Muscle of back (tissue), 13 donors: ENCODE results near the gene TMEM170B. TPM values are rescaled to one million over a fixed set of nuclear protein-coding genes. Genes with fewer than 3 reads are reported as not detected.

Experiments
- DNase-seq, 3 donors: peaks; one replicate each; pipeline versions ENCODE4 v3.0.0 to v3.0.0-alpha.2; 2013
- long read RNA-seq, 9 donors: transcript quantifications; one replicate each; lab custom pipeline, GENCODE V29; 2026
- polyA plus RNA-seq, 10 donors: library from polyadenylated mRNA; unstranded; fragments of 120-200 nt; gene quantifications; one replicate each; pipeline ENCODE4 v1.2.1, GENCODE V29; 2013; ENCODE audit not compliant: insufficient read length in 10 of 10

Gene TMEM170B, protein sequence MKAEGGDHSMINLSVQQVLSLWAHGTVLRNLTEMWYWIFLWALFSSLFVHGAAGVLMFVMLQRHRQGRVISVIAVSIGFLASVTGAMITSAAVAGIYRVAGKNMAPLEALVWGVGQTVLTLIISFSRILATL
- 1 to 10 TPM; 4.2 to 7.7 (median 5.7) TPM for polyA plus RNA-seq
- long read RNA-seq, donor 1, full-length matches to known transcripts, result 1 of 1 reads
- long read RNA-seq, donor 1, partial matches to known transcripts, result 0 of 1 reads
- long read RNA-seq, donor 1, other reads (novel, unspliced or antisense), result 0 of 1 reads
- long read RNA-seq, donor 2, full-length matches to known transcripts, result 1 of 1 reads
- long read RNA-seq, donor 2, partial matches to known transcripts, result 0 of 1 reads
- long read RNA-seq, donor 2, other reads (novel, unspliced or antisense), result 0 of 1 reads
- long read RNA-seq, donor 3, result 0 reads
- long read RNA-seq, donor 4, result 0 reads
- long read RNA-seq, donor 5, result 0 reads
- long read RNA-seq, donor 6, full-length matches to known transcripts, result 3 of 3 reads
- long read RNA-seq, donor 6, partial matches to known transcripts, result 0 of 3 reads
- long read RNA-seq, donor 6, other reads (novel, unspliced or antisense), result 0 of 3 reads
- long read RNA-seq, donor 7, full-length matches to known transcripts, result 2 of 2 reads
- long read RNA-seq, donor 7, partial matches to known transcripts, result 0 of 2 reads
- long read RNA-seq, donor 7, other reads (novel, unspliced or antisense), result 0 of 2 reads
- long read RNA-seq, donor 8, full-length matches to known transcripts, result 1 of 1 reads
- long read RNA-seq, donor 8, partial matches to known transcripts, result 0 of 1 reads
- long read RNA-seq, donor 8, other reads (novel, unspliced or antisense), result 0 of 1 reads
- long read RNA-seq, donor 9, result 0 reads

DNA sequence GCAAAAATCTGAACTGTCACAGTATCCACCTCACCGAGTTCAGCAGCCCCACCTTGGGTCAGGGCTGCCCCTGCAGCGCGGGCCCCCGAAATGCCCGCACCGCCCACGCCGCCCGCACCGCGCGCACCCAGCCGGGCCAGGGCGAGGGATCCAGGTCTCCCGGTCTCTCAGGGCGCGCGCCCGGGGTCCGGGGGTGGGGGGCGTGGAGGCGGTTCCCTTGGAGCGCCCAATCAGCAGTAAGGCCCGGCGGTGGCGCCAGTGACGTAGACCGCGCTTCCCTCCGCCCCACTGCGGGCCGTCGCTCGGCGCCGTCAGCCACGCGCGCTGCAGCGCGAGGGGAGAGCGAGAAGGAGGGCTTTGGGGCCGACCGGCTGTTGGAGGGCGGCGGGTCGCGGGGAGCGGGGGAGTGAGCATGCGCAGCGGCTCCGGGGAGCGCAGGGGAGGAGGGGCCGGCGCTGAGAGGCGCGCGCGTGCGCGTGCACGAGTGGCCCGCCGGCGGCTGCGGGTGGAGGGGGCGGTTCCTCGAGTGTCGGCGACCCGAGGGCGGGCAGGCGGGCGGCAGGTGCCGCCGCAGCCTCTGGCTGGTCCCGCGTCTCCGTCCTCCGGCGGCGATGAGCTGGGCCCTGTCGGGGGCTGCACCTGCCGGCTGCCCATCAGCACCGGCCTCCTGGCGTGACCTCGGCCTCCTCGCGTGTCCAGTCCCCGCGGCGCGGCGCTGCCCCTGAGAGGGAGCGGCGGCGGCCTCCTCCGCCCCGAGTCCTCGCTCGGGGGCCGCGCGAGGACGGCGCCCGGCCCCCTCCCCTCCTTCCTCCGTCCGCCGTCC is at the start of gene TMEM170B:
Gene TMEM170B, plus strand, starts transcription at position 521 of the 823 bp plus-strand sequence. CDS start 529 bp downstream, outside the sequence.
- DNase-seq, result peak; percentile 89 to 98 (median 96)

DNA sequence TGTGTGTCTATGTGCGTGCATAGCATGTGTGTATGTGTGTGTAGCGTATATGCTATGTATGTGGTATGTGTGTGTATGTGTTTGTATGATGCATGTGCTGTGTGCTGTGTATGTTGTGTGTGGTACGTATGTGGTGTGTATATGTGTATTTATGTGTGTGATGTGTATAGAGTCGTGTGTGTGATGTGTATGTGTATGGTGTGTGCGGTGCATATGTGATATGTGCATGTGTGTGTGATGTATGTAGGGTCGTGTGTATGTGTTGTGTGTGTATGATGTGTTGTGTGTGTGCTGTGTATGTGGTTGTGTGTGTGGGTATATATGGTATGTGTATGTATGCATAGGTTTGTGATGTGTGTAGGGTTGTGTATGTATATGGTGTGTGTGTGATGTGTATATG is 46.6 kb upstream of the TMEM170B start:
- DNase-seq, result no peak

DNA sequence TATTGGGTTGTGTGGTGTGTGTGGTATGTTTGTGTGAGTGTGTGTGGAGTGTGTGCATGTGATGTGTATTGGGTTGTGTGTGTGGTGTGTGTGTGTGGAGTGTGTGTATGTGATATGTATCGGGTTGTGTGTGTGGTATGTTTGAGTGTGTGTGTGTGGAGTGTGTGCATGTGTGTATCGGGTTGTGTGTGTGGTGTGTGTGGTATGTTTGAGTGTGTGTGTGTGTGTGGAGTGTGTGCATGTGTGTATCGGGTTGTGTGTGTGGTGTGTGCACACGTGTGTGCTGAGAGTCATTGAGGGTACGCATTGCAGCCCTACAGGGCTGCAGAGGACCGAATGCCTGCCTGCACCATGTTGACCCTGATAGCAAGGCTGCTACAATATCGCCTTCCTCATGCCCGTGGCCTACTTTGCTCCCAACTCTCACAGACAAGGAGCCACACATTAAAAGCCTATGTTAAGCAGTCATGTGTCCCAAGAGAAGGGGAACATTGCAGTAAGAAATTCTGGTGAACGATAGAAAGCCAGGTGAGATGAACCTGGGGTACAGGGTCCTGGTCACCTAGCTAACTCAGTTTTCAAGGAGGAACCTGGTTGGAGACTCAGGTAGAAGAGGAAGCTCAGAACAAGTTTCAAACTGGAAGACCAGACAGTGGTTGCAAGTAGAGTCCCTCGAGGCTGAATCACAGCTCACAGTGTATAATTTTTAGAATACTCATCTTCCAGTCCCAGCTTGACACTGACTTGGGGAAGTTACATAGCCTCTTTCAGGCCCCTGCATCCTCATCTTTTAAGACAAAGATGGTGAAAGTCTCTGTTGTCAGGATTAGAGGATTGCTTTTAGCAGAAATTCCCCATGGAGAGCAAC is 45.7 kb upstream of the TMEM170B start:
- no peak for DNase-seq

DNA sequence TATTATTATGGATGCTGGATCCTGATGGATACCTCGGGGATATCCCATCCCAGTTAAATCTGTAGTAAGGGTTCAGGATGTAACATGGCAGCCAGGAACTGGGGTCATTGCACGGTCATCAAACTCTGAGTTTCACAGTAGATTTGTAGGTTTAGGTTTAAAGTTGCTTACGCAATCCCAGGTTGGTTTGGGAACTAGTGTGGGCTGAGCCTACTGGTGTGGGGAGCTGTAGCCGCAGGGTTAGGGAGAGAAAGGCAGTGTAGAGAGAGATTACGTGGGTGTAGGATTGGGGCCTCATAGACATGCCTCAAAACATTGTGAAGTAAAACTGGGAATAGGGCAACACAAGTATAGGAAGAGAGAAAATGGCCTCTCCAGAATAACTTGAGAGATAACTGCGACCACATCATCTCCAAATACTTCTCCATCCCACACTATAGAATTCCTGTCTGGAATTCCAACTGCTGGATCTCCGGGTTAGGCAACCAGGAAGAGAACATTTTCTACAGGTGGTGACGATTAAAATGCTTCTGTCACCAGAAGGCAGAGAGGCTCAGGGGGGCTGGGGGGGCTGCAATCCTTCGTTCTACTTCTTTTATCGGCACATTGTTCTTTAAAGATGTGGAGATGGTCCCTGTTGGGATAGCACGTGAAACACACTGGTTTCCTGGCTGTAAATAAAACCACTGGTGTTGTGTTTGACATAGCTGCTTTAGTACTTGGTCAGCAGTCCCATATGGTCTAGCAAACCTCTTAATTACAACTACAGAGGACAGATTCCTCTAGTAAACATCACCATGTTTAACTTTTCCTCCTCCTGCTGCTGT is 44.9 kb upstream of the TMEM170B start:
- DNase-seq, result peak in 1 of 3 donors; percentile 27

DNA sequence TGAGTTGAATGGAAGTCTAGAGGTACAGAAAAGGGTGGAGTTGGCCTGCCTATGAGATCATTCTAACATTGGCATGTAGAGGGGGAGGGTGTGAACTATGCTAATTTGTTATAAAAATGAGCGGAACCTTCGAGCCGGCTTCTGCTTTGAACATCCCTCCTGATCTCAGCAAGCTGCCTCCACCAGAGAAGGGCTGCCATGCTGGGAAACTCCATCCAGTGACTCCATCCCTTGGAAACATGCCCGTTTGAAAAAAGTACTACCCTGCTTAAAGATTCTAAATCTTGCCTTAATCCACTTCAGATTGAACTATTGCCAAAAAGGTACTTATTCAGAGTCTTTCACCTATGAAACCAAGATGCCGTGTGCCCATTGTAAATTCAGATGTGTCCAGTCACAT is 43.6 kb upstream of the TMEM170B start:
- DNase-seq, result no peak

DNA sequence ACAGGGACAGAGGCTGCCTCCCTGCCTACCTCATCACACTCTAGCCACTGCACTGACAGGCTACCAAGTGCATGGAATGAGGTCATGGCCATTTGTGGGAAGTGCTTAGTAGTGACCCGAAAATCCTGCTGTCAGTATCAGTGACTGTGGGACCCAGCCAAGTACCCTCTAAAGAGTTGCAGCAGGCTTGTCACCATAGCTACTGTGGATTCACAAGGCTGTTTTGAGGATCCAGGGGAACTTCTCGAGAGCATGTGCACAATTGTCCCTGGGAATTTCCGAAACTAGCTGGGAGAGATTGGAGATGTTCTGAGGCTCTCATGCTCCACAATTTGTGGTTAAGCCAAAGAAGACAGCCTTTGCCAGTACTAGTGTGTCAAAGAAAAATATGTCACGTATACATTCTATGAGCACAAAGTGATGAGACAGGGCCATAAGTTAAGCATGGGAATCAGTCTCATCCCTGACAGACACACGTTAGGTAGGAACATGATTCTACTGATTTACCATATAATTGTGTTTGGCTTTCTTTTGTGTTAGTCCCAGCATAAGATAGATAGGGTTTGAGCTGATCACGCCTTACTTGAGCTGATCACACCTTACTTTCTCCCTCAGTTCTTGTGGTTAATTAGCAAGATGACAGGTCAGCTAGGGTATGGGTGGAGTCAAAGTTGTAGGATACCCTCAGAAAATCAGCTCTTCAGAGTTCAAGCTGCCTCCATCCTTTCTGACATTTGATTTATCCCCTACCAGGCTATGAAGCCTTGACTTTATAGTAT is 42.6 kb upstream of the TMEM170B start:
- no peak for DNase-seq

DNA sequence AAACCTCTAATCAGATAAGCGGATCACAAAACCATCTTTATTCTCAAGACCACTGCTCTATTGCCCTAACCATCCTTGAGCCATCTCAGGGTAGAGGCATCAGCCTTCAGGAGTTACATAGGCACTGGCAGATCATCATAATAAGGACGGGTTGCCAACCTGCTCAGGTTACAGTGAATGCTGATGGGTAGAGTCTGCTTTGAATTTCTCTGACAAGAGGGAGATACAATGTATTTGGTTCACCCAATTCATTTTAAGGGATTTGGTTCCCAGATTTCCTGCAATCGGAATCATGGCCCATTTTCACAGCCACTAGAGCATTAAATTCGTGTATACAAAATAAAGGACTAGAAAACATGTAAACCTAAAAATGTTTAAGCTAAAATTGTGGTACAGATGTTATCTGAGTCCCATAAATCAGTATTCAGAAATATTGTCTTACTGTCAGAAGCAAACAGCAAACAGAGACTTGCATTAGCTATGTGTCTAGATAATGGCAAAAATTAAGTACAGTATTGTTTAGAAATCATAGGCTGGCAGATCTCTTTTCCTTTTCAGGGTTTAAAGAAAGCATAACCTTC is 41.9 kb upstream of the TMEM170B start:
- DNase-seq, result no peak

DNA sequence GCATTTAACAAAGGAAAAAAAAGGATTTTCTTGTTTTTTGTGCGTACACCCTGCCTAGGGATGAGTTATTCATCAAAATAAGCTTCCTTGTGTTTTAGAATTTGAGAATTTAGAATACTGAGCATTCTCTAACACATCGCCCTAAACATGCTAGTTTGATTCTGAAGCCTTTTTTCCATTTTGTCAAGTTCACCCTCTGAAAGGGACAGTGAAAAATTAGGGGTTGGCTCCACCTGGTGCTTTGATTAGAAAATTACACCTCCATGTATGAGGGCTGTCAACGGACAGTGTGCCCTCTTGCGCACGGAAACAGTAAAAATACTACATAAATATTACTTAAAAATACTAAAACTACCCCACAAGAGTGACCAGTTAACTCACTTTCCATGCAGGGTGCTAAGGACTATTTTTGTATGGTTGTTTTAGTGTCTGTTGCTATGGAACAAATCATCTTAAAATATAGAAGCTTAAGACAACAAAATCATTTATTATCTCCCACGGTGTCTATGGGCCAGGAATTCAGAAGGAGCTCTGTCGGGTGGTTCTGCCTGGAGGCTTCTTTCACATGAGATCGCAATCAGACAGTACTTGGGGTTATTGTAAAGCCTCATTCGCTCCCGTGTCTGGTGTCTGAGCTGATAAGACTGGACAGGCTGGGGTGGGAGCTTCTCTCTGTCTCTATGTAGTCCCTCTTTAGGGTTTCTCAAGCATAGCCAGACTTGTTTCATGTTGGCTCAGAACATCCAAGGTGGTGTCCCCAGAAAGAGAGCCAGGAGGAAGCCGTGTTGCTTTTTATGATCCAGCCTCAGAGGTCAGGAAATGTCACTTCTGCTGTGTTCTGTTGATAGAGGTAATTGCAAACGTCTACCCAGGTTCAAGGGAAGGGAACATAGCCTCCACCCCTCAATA is 41.1 kb upstream of the TMEM170B start:
- peak; percentile 80 to 89 (median 85) for DNase-seq

DNA sequence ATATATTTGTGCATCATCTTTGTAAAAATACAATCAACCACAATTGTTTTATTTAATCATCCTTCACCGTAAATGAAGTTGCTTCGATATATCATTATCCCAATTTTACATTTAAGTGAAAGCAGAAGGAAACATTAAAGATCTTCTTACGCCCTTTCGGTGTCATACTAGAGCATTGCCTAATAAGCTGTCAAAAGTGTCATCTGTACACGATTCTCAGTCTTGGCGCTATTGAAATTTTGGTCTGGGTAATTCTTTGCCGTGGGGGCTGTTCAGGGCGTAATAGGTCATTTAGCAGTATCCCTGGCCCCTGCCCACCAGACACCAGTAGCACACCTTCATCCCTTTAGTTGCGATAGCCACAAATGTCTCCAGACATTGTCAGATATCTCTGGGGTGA is 40.4 kb upstream of the TMEM170B start:
- no peak for DNase-seq

DNA sequence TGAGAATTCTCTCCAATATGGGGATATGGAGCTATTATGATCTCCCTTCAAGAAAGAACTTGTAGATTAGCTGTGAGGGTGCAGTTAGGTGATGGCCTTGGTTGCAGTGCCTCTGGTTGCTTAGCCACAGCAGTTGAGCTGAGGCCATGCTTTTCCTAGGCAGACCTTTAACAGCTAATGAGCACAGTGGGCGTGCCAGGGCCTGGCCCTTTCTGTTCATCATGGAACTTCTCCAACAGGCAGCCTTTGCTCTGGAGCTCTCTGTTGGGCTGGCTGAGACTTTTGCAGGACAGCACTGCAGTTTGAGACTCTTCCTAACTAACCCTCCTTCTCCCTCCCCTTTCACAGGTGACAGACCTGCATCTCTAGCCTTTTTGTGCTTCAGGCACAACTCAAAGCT is 39.7 kb upstream of the TMEM170B start:
- no peak for DNase-seq

DNA sequence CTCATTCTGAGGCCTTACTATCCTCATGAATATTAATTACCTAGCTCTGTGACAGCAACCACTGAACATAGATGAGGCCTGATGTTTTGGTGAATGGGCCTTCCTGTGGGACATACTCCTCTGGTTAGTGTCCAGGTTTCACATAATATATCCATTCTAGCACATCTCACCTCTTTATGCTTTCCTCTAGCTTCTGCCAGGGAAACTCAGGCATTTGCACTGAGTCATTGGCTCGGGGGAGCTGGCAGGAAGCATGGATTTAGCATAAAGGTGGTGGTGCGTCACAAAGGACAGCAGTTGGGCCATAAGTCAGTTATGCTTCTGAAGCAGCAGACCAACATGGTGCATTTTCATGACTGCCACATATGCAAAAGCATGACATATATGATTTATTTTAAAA is 37.5 kb upstream of the TMEM170B start:
- no peak for DNase-seq

DNA sequence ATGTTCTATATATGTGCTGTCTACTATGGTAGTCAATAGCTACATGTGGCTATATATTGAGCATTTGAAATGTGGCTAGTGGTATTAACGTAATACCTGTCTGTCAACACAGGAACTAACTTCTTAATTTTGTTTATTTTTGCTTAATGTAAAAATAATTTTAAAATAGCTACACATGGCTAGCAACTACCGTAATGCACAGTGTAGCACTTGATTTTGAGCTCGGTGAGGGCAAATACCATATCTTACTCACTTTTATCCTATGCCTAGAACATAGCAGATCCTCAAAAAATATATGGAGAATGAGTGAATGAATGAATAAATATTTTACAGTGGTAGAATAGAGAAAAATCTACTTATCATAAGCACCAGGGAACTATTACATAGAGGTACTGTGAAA is 28.1 kb upstream of the TMEM170B start:
- no peak for DNase-seq

DNA sequence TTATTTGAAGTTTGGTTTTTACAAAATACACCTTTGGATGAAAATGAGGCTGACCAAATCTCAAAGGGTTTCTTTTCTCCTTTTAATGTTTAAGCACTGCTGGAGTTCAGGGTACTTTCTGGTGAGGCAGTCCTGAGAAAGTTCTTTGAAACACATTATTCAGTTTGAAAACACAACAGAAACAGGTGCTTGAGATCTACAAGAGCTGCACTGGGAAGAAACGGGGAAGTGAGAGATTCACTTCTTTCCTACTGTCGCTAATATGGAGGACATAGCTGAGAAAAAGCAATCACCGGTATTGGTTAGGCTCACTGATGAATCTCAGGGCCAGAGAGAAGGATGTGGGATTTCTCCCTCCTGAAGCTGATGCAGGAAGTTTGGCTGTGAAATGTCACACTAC is 22.9 kb upstream of the TMEM170B start:
- DNase-seq, result no peak

DNA sequence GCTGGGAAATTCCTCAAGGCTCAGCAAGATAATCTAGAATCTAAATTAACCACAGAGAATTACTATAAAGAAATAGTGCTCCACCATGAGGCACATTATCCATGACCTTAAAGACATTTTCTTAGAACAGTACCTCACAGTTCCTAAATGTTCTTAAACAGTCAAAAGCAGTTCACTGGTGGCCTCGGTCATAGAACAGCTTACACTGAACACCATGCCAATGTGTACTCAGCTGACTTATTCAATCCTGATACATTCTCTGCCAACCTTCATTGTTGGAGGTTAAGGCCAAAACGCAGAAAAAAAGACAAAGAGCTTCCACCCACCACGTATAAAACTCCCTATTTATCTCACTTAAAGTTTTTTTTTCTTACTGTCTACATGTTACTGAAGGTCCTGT is 21.8 kb upstream of the TMEM170B start:
- DNase-seq, result no peak

DNA sequence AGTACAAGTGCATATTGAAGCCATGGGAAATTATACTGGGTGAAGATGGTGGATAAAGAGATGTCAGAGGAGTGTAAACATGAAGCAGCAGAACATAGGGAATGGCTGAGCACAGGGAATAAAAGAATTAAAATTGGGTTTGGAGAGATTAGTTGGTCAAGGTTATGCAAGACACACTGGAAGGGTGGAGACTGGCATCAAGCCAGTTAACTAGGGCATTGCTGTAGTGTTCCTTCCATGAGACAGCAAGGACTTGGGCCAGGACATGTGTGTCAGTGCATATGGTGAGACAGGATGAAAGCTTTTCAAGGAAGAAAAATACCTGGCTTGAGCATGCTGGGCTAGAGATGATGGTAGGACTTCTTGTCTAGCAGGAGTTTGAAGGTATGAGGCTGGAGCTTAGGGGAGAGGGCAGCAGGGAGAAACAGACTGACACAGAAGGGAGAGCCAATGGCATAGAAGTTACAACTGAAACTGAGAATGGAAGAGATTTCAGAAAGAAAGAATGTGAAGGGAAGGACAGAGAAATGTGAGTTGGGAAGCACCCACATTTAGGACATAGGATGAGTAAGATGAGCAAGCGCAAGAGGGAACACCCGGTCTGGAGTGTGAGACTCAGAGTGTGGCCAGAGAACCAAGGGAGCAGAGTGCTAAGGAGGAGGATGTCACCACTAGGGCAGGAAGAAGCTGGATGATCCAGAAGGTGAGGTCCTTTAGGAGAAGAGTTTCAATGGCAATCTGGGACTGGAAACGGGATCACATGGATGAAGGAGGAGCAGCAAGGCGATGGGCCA is 14.5 kb upstream of the TMEM170B start:
- no peak for DNase-seq

DNA sequence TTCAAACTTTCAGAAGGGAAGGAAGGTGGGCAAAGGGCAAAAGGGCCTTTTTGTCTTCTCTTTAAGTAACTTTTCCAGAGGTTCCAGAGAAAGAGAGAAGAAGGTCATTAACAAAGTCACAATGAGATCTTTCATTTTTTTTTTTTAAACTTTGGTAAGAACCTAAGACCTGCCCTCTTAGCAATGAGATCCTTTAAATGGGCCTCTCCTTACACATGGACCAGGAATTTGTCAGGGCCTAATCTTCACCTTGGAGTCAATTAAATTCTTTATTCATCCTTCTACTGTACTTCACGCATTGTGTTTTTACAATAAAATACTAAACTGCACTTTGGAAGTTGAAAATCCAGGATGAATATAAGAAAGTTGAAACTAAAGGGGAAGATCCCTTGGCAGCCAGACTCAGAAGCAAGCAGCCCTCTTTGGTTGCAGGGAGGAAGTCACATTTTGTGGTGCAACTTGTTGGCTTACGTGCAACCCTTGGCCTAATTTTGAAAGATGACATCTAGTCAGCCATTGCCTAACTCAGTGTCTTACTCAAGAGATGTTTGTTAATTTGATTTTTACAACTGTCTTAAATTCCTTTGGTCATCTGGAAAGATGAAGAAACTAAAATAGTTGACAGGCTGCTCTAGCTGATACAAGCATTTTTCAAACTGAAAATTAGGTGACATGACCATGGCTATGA is 11.9 kb upstream of the TMEM170B start:
- DNase-seq, result peak in 2 of 3 donors; percentile 22 to 40
